MCF 10A (cell line): ENCODE data around the gene GNB1L. TPM values are rescaled to one million over a fixed set of nuclear protein-coding genes. Genes with fewer than 3 reads are reported as not detected.

Experiments
- BruUV-seq: library from RNA; stranded (reverse); fragments of 400-500 nt; replicated peaks from 2 replicates; lab custom pipeline; 2021; lab: Mats Ljungman, UMichigan
- CTCF ChIA-PET: fragments of 300-600 bp; sonication (Branson Sonifier 250); formaldehyde crosslinking; extraction: SDS; loops from one replicate; lab custom pipeline; 2021; ENCODE audit warnings: antibody characterized with exemption, inconsistent platforms; lab: Yijun Ruan, JAX
- POLR2A ChIA-PET: fragments of 300-600, 350-650 bp; sonication (Branson Sonifier 250); formaldehyde crosslinking; extraction: SDS; loops from one replicate; lab custom pipeline; 2020; ENCODE audit warnings: antibody characterized with exemption, inconsistent platforms; lab: Yijun Ruan, JAX
- DNase-seq: peaks from one replicate; pipeline ENCODE4 v3.0.0-alpha.2; 2018; ENCODE audit not compliant: unreplicated experiment
- H3K27ac Mint-ChIP-seq: one replicate; pipeline ENCODE4 v1.8.0; 2022; ENCODE audit warnings: mild to moderate bottlenecking, low read depth, mixed read lengths; ENCODE audit not compliant: unreplicated experiment
- H3K27me3 Mint-ChIP-seq: one replicate; pipeline ENCODE4 v1.8.0; 2022; ENCODE audit warnings: mixed read lengths; ENCODE audit not compliant: insufficient read depth, unreplicated experiment
- H3K36me3 Mint-ChIP-seq: one replicate; pipeline ENCODE4 v1.8.0; 2022; ENCODE audit warnings: mild to moderate bottlenecking, moderate library complexity, mixed read lengths; ENCODE audit not compliant: insufficient read depth, unreplicated experiment
- H3K4me1 Mint-ChIP-seq: one replicate; pipeline ENCODE4 v1.8.0; 2022; ENCODE audit warnings: mixed read lengths; ENCODE audit not compliant: insufficient read depth, unreplicated experiment
- H3K4me3 Mint-ChIP-seq: one replicate; pipeline ENCODE4 v1.8.0; 2022; ENCODE audit warnings: mild to moderate bottlenecking, moderate library complexity, mixed read lengths; ENCODE audit not compliant: unreplicated experiment
- H3K9me3 Mint-ChIP-seq: one replicate; pipeline ENCODE4 v1.8.0; 2022; ENCODE audit warnings: mixed read lengths; ENCODE audit not compliant: unreplicated experiment
- intact Hi-C: fragments of 100-400 bp; cut with micrococcal nuclease; formaldehyde crosslinking; loops from 2 replicates; pipeline ENCODE4 v1.14.1; 2022
- total RNA-seq: library from RNA; stranded (reverse); gene quantifications from 2 replicates; pipeline ENCODE4 v1.2.3, GENCODE V29; 2022
- TF ChIP-seq, protein P1 (sequence below): fragments of 200-600 bp; IDR thresholded peaks from one replicate; pipeline ENCODE4 v1.8.0; 2022; ENCODE audit warnings: antibody characterized with exemption, mild to moderate bottlenecking; ENCODE audit not compliant: unreplicated experiment

GNB1L gene
- total RNA-seq, 1 experiment from 2014 or later, result 4.3 TPM

DNA sequence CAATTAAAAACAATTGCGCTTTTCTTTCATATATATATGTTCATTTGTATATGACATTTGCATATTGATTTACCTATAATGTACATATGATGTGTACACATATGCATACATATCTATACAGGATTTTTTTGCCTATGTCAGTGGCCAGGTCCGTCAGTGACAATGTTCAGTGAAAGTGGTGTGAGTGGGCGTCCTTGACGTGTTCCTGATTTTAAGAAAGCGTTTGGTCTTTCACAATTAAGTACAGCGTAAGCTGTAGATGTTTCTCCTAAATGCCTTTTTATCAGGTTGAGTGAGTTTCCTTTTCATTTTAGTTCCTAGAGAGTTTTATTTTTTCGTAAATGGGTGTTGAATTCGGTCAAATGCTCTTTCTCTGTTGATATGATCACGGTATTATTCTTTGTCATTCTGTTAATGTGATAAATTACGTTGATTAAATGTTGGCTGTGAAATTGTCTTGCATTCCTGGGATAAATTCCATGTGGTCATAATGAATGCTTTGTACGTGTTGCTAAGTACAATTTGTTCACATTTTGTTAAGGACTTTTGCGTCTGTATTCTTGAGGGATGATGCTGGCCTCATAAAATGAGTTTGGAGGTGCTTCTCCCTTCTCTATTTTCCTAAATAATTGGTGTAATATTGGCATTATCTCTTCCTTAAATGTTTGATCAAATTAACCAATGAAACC, 10.6 kb upstream of the GNB1L start:
- POLR2A ChIA-PET, result interaction anchor here (1.0 to 4.7 kb wide), 2 partner anchors 9 to 10 kb away, joined by 4 to 32 read pairs; partner anchors contain the start of genes GNB1L and RTL10
- H3K4me1 Mint-ChIP-seq, result peaks cover 12% of the 10 kb centered on the region
- TF ChIP-seq, protein P1, sequence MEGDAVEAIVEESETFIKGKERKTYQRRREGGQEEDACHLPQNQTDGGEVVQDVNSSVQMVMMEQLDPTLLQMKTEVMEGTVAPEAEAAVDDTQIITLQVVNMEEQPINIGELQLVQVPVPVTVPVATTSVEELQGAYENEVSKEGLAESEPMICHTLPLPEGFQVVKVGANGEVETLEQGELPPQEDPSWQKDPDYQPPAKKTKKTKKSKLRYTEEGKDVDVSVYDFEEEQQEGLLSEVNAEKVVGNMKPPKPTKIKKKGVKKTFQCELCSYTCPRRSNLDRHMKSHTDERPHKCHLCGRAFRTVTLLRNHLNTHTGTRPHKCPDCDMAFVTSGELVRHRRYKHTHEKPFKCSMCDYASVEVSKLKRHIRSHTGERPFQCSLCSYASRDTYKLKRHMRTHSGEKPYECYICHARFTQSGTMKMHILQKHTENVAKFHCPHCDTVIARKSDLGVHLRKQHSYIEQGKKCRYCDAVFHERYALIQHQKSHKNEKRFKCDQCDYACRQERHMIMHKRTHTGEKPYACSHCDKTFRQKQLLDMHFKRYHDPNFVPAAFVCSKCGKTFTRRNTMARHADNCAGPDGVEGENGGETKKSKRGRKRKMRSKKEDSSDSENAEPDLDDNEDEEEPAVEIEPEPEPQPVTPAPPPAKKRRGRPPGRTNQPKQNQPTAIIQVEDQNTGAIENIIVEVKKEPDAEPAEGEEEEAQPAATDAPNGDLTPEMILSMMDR, result no peak
- no TSS peak for BruUV-seq
- H3K36me3 Mint-ChIP-seq, result no peaks in the 10 kb centered on the region
- no peaks in the 10 kb centered on the region for H3K9me3 Mint-ChIP-seq
- CTCF ChIA-PET, result interaction anchor here (1.1 kb wide), 2 partner anchors 30 to 45 kb away, joined by 3 to 5 read pairs; no protein-coding TSS in a partner anchor
- intact Hi-C loops, result no loop called here
- no peaks in the 10 kb centered on the region for H3K27me3 Mint-ChIP-seq
- no peak for DNase-seq
- H3K27ac Mint-ChIP-seq, result no peak overlapping the region
- no peak overlapping the region for H3K4me3 Mint-ChIP-seq

- Mint-ChIP-seq H3K27ac (no peak overlapping the region), H3K27me3 (no peaks in the 10 kb centered on the region), H3K4me3 (no peak overlapping the region), H3K36me3 (no peaks in the 10 kb centered on the region), H3K4me1 (peaks cover 12% of the 10 kb centered on the region), H3K9me3 (no peaks in the 10 kb centered on the region)
- ChIA-PET POLR2A (interaction anchor here (0.6 to 4.7 kb wide), 2 partner anchors 10 to 82 kb away, joined by 3 to 32 read pairs; partner anchors contain the start of genes GNB1L and RTL10), CTCF (interaction anchor here (1.1 kb wide), 2 partner anchors 29 to 46 kb away, joined by 3 to 5 read pairs; no protein-coding TSS in a partner anchor)
- DNase-seq, result no peak
- TF ChIP-seq, protein P1, result no peak
- intact Hi-C loops, result no loop called here
- BruUV-seq, result no TSS peak
These were observed 9.9 kb upstream of the GNB1L start for GRCh38 chr22:19864538-19865106.

DNA sequence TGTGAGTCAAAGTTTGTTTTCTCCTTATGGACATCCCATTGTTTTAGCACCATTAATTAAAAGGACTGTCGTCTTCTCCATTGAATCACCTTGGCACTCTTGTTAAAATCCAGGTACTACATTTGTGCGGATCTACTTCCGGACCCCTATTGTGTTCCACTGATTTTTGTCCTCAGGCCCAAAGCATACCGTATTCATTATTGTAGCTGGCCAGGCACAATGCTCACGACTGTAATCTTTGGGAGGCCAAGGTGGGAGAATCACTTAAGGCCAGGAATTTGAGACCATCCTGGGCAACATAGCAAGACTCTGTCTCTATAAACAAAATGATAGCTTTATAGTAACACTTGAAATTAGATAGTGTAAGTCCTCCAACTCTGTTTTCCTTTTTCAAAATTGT, 8.9 kb upstream of the GNB1L start:
- ChIA-PET POLR2A (interaction anchor here (1.3 to 4.7 kb wide), 2 partner anchors 9 to 18 kb away, joined by 3 to 32 read pairs; partner anchors contain the start of genes GNB1L and RTL10), CTCF (no interaction called here)
- no TSS peak for BruUV-seq
- intact Hi-C loops, result no loop called here
- no peak for DNase-seq
- Mint-ChIP-seq H3K27me3 (no peaks in the 10 kb centered on the region), H3K4me1 (peaks cover 9% of the 10 kb centered on the region), H3K9me3 (no peaks in the 10 kb centered on the region), H3K4me3 (no peak overlapping the region), H3K36me3 (no peaks in the 10 kb centered on the region), H3K27ac (no peak overlapping the region)
- TF ChIP-seq, protein P1, result no peak

DNA sequence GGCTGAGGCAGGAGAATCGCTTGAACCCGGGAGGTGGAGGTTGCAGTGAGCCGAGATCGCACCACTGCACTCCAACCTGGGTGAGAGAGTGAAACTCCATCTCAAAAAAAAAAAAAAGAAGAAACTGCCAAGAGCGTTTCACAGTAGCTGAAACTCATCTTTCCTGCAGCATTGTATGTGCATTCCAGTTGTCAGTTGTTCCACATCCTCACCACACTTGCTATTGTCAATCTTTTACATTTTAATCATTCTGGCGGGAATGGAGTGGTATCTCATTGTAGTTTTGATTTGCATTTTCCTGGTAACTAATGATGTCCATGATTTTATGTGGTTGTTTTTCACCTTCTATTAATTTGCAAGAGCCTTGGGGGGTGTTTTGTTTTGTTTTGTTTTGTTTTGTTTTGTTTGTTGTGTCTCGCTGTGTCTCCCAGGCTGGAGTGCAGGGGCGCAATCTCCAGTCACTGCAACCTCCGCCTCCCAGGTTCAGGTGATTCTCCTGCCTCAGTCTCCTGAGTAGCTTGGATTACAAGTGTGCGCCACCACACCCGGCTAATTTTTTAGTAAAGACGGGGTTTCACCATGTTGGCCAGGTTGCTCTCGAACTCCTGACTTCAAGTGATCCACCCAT, 8.1 kb upstream of the GNB1L start:
- peaks cover 5% of the 10 kb centered on the region for H3K4me1 Mint-ChIP-seq
- ChIA-PET CTCF (no interaction called here), POLR2A (interaction anchor here (0.8 to 4.7 kb wide), 4 partner anchors 8 to 106 kb away, joined by 3 to 32 read pairs (median 3); partner anchors contain the start of genes GNB1L and RTL10)
- no peaks in the 10 kb centered on the region for H3K36me3 Mint-ChIP-seq
- no peak for DNase-seq
- no peaks in the 10 kb centered on the region for H3K9me3 Mint-ChIP-seq
- intact Hi-C loops, result no loop called here
- no peaks in the 10 kb centered on the region for H3K27me3 Mint-ChIP-seq
- no peak overlapping the region for H3K27ac Mint-ChIP-seq
- BruUV-seq, result no TSS peak
- TF ChIP-seq, protein P1, result no peak
- no peak overlapping the region for H3K4me3 Mint-ChIP-seq
